ENCODE results near the gene MLPH.
A peak's percentile ranks its signal among the peaks of the same experiment; 100 is the strongest.

The MLPH gene

GRCh38 chr2:237542001-237542704 is 55.1 kb downstream of the MLPH start:
- no peak for DNase-seq (ENCODE audit: low read depth)

GRCh38 chr2:237546040-237546875 is 59.2 kb downstream of the MLPH start:
- DNase-seq (ENCODE audit: low read depth) = no peak

- DNase-seq (ENCODE audit: low read depth) = no peak
Observed at GRCh38 chr2:237546876-237547395, 59.9 kb downstream of the MLPH start.

GRCh38 chr2:237547841-237548416 is 60.9 kb downstream of the MLPH start:
- no peak for DNase-seq (ENCODE audit: low read depth)

GRCh38 chr2:237549216-237549615 is 62.2 kb downstream of the MLPH start:
- no peak for DNase-seq (ENCODE audit: low read depth)

GRCh38 chr2:237549643-237550415 is 62.8 kb downstream of the MLPH start:
- DNase-seq (ENCODE audit: low read depth) = no peak

- no peak for DNase-seq (ENCODE audit: low read depth)
Observed at GRCh38 chr2:237551071-237551574, 64.1 kb downstream of the MLPH start.

GRCh38 chr2:237552908-237553307 is 65.9 kb downstream of the MLPH start:
- DNase-seq (ENCODE audit: low read depth) = no peak

- no peak for DNase-seq (ENCODE audit: low read depth)
Observed at GRCh38 chr2:237553948-237554347, 66.9 kb downstream of the MLPH start.

- no peak for DNase-seq (ENCODE audit: low read depth)
Observed at GRCh38 chr2:237555560-237555959, 68.5 kb downstream of the MLPH start.

GRCh38 chr2:237556773-237557632 is 70.0 kb downstream of the MLPH start:
- peak; percentile 17 for DNase-seq (ENCODE audit: low read depth)

- DNase-seq (ENCODE audit: low read depth) = no peak
Observed at GRCh38 chr2:237557633-237558015, 70.6 kb downstream of the MLPH start.

GRCh38 chr2:237558961-237559641 is 72.0 kb downstream of the MLPH start:
- no peak for DNase-seq (ENCODE audit: low read depth)

- no peak for DNase-seq (ENCODE audit: low read depth)
Observed at GRCh38 chr2:237561221-237561620, 74.2 kb downstream of the MLPH start.

GRCh38 chr2:237563816-237564215 is 76.8 kb downstream of the MLPH start:
- DNase-seq (ENCODE audit: low read depth) = no peak

- DNase-seq (ENCODE audit: low read depth) = no peak
Observed at GRCh38 chr2:237564526-237565131, 77.6 kb downstream of the MLPH start.

GRCh38 chr2:237565974-237566373 is 78.9 kb downstream of the MLPH start:
- no peak for DNase-seq (ENCODE audit: low read depth)

GRCh38 chr2:237566401-237567235 is 79.6 kb downstream of the MLPH start, which contains the start of gene PRLH:
TSS of gene PRLH (plus strand) at chr2:237566574. CDS start at chr2:237566574, 0 bp downstream.
- DNase-seq (ENCODE audit: low read depth) = no peak
